PC-3 (cell line): ENCODE data around the gene TMTC3. TPM values are rescaled to one million over a fixed set of nuclear protein-coding genes. Genes with fewer than 3 reads are reported as not detected.
A peak's percentile ranks its signal among the peaks of the same experiment; 100 is the strongest.

Source experiments
- ATAC-seq: fragments of 200-7000 bp; cut with Tn5 transposase; 2 replicates; pipeline ENCODE4 v1.9.1; 2020; ENCODE audit warnings: mild to moderate bottlenecking, moderate library complexity
- BruUV-seq: library from RNA; stranded (reverse); fragments of 400-500 nt; replicated peaks from 2 replicates; lab custom pipeline; 2021; lab: Mats Ljungman, UMichigan
- CTCF ChIA-PET: fragments of 300-600 bp; sonication (Branson Sonifier 250); formaldehyde crosslinking; loops from one replicate; lab custom pipeline; 2022; ENCODE audit warnings: antibody characterized with exemption; lab: Charles Lee
- POLR2A ChIA-PET: fragments of 300-600 bp; sonication (Branson Sonifier 250); formaldehyde crosslinking; loops from one replicate; lab custom pipeline; 2022; ENCODE audit warnings: antibody characterized with exemption; ENCODE audit not compliant: unreplicated experiment; lab: Charles Lee
- DNase-seq: peaks from one replicate; pipeline ENCODE4 v3.0.0-alpha.2; 2015
- H2AFZ ChIP-seq: fragments of 300-600 bp; sonication (generic); 2 replicates; pipeline ENCODE4 v1.6.0; 2016; ENCODE audit warnings: antibody characterized with exemption, low read length
- H3F3A ChIP-seq: fragments of 300-600 bp; sonication (generic); one replicate; pipeline ENCODE4 v1.6.0; 2017; ENCODE audit warnings: antibody characterized with exemption, low read length, control low read depth, mild to moderate bottlenecking; ENCODE audit not compliant: unreplicated experiment
- H3K27ac ChIP-seq: fragments of 300-600 bp; sonication (generic); 2 replicates; pipeline ENCODE4 v1.5.1; 2016; ENCODE audit warnings: mild to moderate bottlenecking, low read length
- H3K27me3 ChIP-seq: fragments of 300-600 bp; sonication (generic); 2 replicates; pipeline ENCODE4 v1.6.1; 2016; ENCODE audit warnings: low read length, mixed read lengths
- H3K36me3 ChIP-seq: fragments of 300-600 bp; sonication (generic); 2 replicates; pipeline ENCODE4 v1.6.1; 2016; ENCODE audit warnings: low read depth, mixed run types, low read length, mixed read lengths
- H3K4me1 ChIP-seq: fragments of 300-600 bp; sonication (generic); 2 replicates; pipeline ENCODE4 v1.5.1; 2016; ENCODE audit warnings: low read length; ENCODE audit not compliant: insufficient read depth
- H3K4me2 ChIP-seq: fragments of 300-600 bp; sonication (generic); 2 replicates; pipeline ENCODE4 v1.6.0; 2016; ENCODE audit warnings: low read length
- H3K4me3 ChIP-seq: fragments of 300-600 bp; sonication (generic); 2 replicates; pipeline ENCODE4 v1.5.1; 2016; ENCODE audit warnings: mild to moderate bottlenecking, low read length, mixed read lengths
- H3K79me2 ChIP-seq: fragments of 300-600 bp; sonication (generic); 2 replicates; pipeline ENCODE4 v1.6.1; 2017; ENCODE audit warnings: low read length, mixed read lengths
- H3K9ac ChIP-seq: fragments of 300-600 bp; sonication (generic); 2 replicates; pipeline ENCODE4 v1.6.0; 2016; ENCODE audit warnings: mild to moderate bottlenecking, low read length
- H3K9me2 ChIP-seq: fragments of 300-600 bp; sonication (generic); replicated peaks from 2 replicates; pipeline ENCODE4 v1.6.1; 2016; ENCODE audit warnings: mixed run types, low read length, mixed read lengths
- H3K9me3 ChIP-seq: fragments of 300-600 bp; sonication (generic); 2 replicates; pipeline ENCODE4 v1.6.1; 2016; ENCODE audit warnings: low read length, mixed read lengths
- H4K20me1 ChIP-seq: fragments of 300-600 bp; sonication (generic); 2 replicates; pipeline ENCODE4 v1.6.1; 2016; ENCODE audit warnings: low read length, mixed read lengths
- EZH2 ChIP-seq: fragments of 300-600 bp; sonication (generic); IDR thresholded peaks from one replicate; pipeline ENCODE4 v1.6.1; 2017; ENCODE audit warnings: antibody characterized with exemption, mild to moderate bottlenecking, low read length; ENCODE audit not compliant: unreplicated experiment
- EZH2phosphoT487 ChIP-seq: fragments of 300-600 bp; sonication (generic); IDR thresholded peaks from 2 replicates; pipeline ENCODE4 v1.6.1; 2018; ENCODE audit warnings: mild to moderate bottlenecking, antibody characterized with exemption, low read length, borderline replicate concordance
- intact Hi-C: fragments of 100-400 bp; cut with micrococcal nuclease; formaldehyde crosslinking; loops from 2 replicates; pipeline ENCODE4 v1.9.0; 2023
- total RNA-seq: library from RNA; depleted of rRNA; stranded (reverse); fragments of >200 nt; gene quantifications from 2 replicates; pipeline ENCODE4 v1.2.3, GENCODE V29; 2014
- TF ChIP-seq, protein P1 (sequence below): fragments of 300-600 bp; sonication (generic); conservative IDR thresholded peaks from 2 replicates; pipeline ENCODE4 v1.5.1; 2017; ENCODE audit warnings: antibody characterized with exemption, low read depth, mild to moderate bottlenecking, low read length

TMTC3 gene
- total RNA-seq, 1 experiment from 2014 or later, result 11.4 TPM

DNA sequence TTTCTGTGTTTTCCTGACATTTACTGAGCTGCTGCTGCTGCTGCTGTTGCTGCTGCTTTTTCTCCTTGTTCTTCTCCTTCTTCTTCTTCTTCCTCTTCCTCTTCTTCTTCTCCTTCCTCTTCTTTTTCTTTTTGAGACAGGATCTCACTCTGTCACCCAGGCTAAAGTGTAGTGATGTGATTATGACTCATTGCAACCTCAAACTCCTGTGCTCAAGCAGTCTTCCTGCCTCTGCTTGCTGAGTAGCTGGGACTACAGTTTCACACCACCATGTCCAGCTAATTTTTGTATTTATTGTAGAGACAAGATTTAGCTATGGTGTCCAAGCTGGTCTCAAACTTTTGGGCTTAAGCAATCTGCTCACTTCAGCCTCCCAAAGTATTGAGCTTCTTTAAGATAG lies 95.8 kb downstream of the TMTC3 start:
- H2AFZ ChIP-seq, result no peak overlapping the region
- no peaks in the 10 kb centered on the region for H3K27me3 ChIP-seq
- intact Hi-C loops, result loop anchor here (5.0 kb wide), 1 partner anchor 41 kb away; no protein-coding TSS in a partner anchor
- H3K9me2 ChIP-seq, result no peaks in the 10 kb centered on the region
- peak overlapping the region; percentile 21; the same call in 1 of the 2 replicates for H3K4me2 ChIP-seq
- H3K79me2 ChIP-seq, result no peaks in the 10 kb centered on the region
- H3K4me3 ChIP-seq, result no peak overlapping the region
- no peaks in the 10 kb centered on the region for H3F3A ChIP-seq
- H3K36me3 ChIP-seq, result no peaks in the 10 kb centered on the region
- no peaks in the 10 kb centered on the region for H3K9me3 ChIP-seq
- ATAC-seq (peak; percentile 81), DNase-seq (peak; percentile 70)
- no peak overlapping the region; the same call in 1 of the 2 replicates for H3K9ac ChIP-seq
- ChIA-PET POLR2A (no interaction called here), CTCF (interaction anchor here (0.6 kb wide), 1 partner anchor 58 kb away, joined by 3 read pairs; no protein-coding TSS in a partner anchor)
- H3K27ac ChIP-seq, result peak overlapping the region; percentile 52
- peaks cover 28% of the 10 kb centered on the region for H3K4me1 ChIP-seq
- no peaks in the 10 kb centered on the region for H4K20me1 ChIP-seq
- no TSS peak for BruUV-seq
- TF ChIP-seq EZH2 (no peak), EZH2phosphoT487 (no peak)
- TF ChIP-seq, protein P1, sequence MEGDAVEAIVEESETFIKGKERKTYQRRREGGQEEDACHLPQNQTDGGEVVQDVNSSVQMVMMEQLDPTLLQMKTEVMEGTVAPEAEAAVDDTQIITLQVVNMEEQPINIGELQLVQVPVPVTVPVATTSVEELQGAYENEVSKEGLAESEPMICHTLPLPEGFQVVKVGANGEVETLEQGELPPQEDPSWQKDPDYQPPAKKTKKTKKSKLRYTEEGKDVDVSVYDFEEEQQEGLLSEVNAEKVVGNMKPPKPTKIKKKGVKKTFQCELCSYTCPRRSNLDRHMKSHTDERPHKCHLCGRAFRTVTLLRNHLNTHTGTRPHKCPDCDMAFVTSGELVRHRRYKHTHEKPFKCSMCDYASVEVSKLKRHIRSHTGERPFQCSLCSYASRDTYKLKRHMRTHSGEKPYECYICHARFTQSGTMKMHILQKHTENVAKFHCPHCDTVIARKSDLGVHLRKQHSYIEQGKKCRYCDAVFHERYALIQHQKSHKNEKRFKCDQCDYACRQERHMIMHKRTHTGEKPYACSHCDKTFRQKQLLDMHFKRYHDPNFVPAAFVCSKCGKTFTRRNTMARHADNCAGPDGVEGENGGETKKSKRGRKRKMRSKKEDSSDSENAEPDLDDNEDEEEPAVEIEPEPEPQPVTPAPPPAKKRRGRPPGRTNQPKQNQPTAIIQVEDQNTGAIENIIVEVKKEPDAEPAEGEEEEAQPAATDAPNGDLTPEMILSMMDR, result no peak

DNA sequence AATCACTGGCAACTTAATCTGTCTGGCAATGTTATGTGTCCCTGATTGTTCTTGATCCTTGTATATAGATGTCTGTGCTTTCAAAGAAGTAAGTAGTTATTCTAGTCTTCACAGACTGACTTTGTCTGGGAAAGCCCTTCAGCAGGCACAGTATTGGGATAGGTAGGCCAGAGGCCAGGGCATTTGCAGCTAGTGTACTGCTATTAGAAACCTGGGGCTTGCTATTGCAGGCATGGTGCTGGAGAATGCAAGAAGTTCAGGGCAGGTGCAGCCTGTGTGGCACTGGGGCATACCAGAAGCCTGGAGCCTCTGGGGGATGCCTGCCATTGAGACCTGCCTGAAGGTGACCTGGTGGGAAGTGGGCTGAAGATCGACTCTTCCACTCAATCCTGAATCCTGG lies 96.3 kb downstream of the TMTC3 start:
- no TSS peak for BruUV-seq
- H3K27me3 ChIP-seq, result no peaks in the 10 kb centered on the region
- H3K4me1 ChIP-seq, result peaks cover 30% of the 10 kb centered on the region
- ATAC-seq (0 out of 2 replicates have a peak, but pooled peaks have one; percentile 7), DNase-seq (no peak)
- peak overlapping the region; percentile 21; the same call in 1 of the 2 replicates for H3K4me2 ChIP-seq
- no peaks in the 10 kb centered on the region for H3K9me2 ChIP-seq
- H4K20me1 ChIP-seq, result no peaks in the 10 kb centered on the region
- H2AFZ ChIP-seq, result no peak overlapping the region
- H3K9ac ChIP-seq, result no peak overlapping the region; the same call in 1 of the 2 replicates
- no peaks in the 10 kb centered on the region for H3K79me2 ChIP-seq
- H3K9me3 ChIP-seq, result no peaks in the 10 kb centered on the region
- intact Hi-C loops, result loop anchor here (5.0 kb wide), 1 partner anchor 41 kb away; no protein-coding TSS in a partner anchor
- H3K36me3 ChIP-seq, result no peaks in the 10 kb centered on the region
- no peak overlapping the region for H3K4me3 ChIP-seq
- ChIA-PET POLR2A (no interaction called here), CTCF (interaction anchor here (0.6 kb wide), 1 partner anchor 59 kb away, joined by 3 read pairs; no protein-coding TSS in a partner anchor)
- H3K27ac ChIP-seq, result peak overlapping the region; percentile 52
- H3F3A ChIP-seq, result no peaks in the 10 kb centered on the region
- TF ChIP-seq, protein P1, result no peak
- TF ChIP-seq EZH2phosphoT487 (no peak), EZH2 (no peak)
